ENCODE results near the gene RNF217. TPM values are rescaled to one million over a fixed set of nuclear protein-coding genes. Genes with fewer than 3 reads are reported as not detected.

RNF217 gene
- total and polyA plus RNA-seq, 10 of the 15 experiments (the other 5 are each of a cell fraction or from before 2014, with no cell fraction given): under 0.01 to 11.7 (median 0.04) TPM; not detected in 3

GRCh38 chr6:124962639-124963415, 590 bp downstream of the RNF217 start:
- no peak overlapping the region for H2AFZ ChIP-seq (ENCODE audit: control insufficient read depth, low read depth, low read length)
- intact Hi-C loops (cut with micrococcal nuclease; ENCODE audit: unreplicated experiment) (no loop called here), in situ Hi-C loops (cut with MboI) (no loop called here)
- H3K27me3 ChIP-seq (replicated peaks in 1 of 2; ENCODE audit: control insufficient read depth in 2 of 2, insufficient read depth in 2 of 2, low read length in 1 of 2): peaks cover 3% of the 10 kb centered on the region in 2 experiments; a peak in 2 of 4 replicates
- BruUV-seq (replicated peaks): no TSS peak
- H3K27ac ChIP-seq (ENCODE audit: control insufficient read depth, insufficient read depth): no peak overlapping the region
- no peaks in the 10 kb centered on the region for H4K20me1 ChIP-seq (ENCODE audit: control insufficient read depth, insufficient read depth)
- TF ChIP-seq MTA2 (IDR thresholded peaks at IDR 0.05; ENCODE audit: low read depth): no peak
- TF ChIP-seq NR2C2 (IDR thresholded peaks at IDR 0.05; ENCODE audit: borderline replicate concordance, control insufficient read depth, insufficient read length, low read depth): no peak
- no peak for TF ChIP-seq CREM (IDR thresholded peaks at IDR 0.05; ENCODE audit: low read depth)
- no peak for TF ChIP-seq TCF12 (IDR thresholded peaks at IDR 0.05; ENCODE audit: low read depth, low read length)
- no peak for TF ChIP-seq FOXM1 (IDR thresholded peaks at IDR 0.05; ENCODE audit: low read depth, low read length)
- no peak for TF ChIP-seq SMAD1 (IDR thresholded peaks at IDR 0.05; ENCODE audit: low read depth, partially characterized antibody)
- no peak for TF ChIP-seq ATF2 (IDR thresholded peaks at IDR 0.05; ENCODE audit: low read length)
- TF ChIP-seq ZNF384 (IDR thresholded peaks at IDR 0.05; ENCODE audit: borderline replicate concordance, low read depth, low read length): no peak
- TF ChIP-seq SIN3A (IDR thresholded peaks at IDR 0.05; ENCODE audit: low read depth, low read length): no peak
- TF ChIP-seq POLR2A (IDR thresholded peaks at IDR 0.05; ENCODE audit: low read depth, low read length): no peak
- TF ChIP-seq HDAC6 (IDR thresholded peaks at IDR 0.05; ENCODE audit: unreplicated experiment): no peak
- no peak for TF ChIP-seq GABPA (IDR thresholded peaks at IDR 0.05; ENCODE audit: low read depth)
- no peak for TF ChIP-seq IRF3 (IDR thresholded peaks at IDR 0.05)
- no peak for TF ChIP-seq RELB (IDR thresholded peaks at IDR 0.05; ENCODE audit: low read depth)
- no peak for TF ChIP-seq SRF (IDR thresholded peaks at IDR 0.05; ENCODE audit: low read depth in 2 of 2, low read length in 2 of 2)
- no peak for TF ChIP-seq ZNF207 (IDR thresholded peaks at IDR 0.05; ENCODE audit: borderline replicate concordance)
- TF ChIP-seq BRCA1 (IDR thresholded peaks at IDR 0.05; ENCODE audit: low read depth, low read length): no peak
- TF ChIP-seq MEF2B (IDR thresholded peaks at IDR 0.05; ENCODE audit: partially characterized antibody, poor library complexity, severe bottlenecking): no peak
- TF ChIP-seq NKRF (conservative IDR thresholded peaks at IDR 0.05): no peak
- WGBS (ENCODE audit: insufficient coverage, insufficient replicate concordance, low lambda C conversion rate, missing lambda C conversion rate): 38% methylated on average over 49 of the region's 65 CpGs
- ChIA-PET SMC1A (ENCODE audit: uncharacterized antibody, unreplicated experiment) (no interaction called here), CTCF (no interaction called here), POLR2A (no interaction called here), RAD21 (ENCODE audit: unreplicated experiment) (no interaction called here)
- no peaks in the 10 kb centered on the region for H3K36me3 ChIP-seq (ENCODE audit: control insufficient read depth in 2 of 2, insufficient read depth in 2 of 2, low read length in 1 of 2)
- FAIRE-seq: no peak
- no peak overlapping the region for H3K4me3 ChIP-seq
- H3K9ac ChIP-seq (ENCODE audit: control insufficient read depth, insufficient read depth, low read length): no peak overlapping the region
- no peaks in the 10 kb centered on the region for H3K79me2 ChIP-seq (ENCODE audit: control insufficient read depth, insufficient read depth, low read length)
- no peak overlapping the region for H3K4me2 ChIP-seq (ENCODE audit: control insufficient read depth, insufficient read depth)
- ATAC-seq: no peak; the same call in 1 of the 3 replicates
- H3K9me3 ChIP-seq (replicated peaks; ENCODE audit: control insufficient read depth, insufficient read depth, low read length): no peaks in the 10 kb centered on the region
- H3K4me1 ChIP-seq (ENCODE audit: control insufficient read depth, insufficient read depth, low read length): no peaks in the 10 kb centered on the region
- no peak for DNase-seq (ENCODE audit: low read depth, low spot score)
